ENCODE results near the gene GPC6.
"Not testable (repeated sequence)": the region's sequence is repeated elsewhere in the genome, so short reads cannot be mapped to it uniquely, and the experiment has no call there.

DNA sequence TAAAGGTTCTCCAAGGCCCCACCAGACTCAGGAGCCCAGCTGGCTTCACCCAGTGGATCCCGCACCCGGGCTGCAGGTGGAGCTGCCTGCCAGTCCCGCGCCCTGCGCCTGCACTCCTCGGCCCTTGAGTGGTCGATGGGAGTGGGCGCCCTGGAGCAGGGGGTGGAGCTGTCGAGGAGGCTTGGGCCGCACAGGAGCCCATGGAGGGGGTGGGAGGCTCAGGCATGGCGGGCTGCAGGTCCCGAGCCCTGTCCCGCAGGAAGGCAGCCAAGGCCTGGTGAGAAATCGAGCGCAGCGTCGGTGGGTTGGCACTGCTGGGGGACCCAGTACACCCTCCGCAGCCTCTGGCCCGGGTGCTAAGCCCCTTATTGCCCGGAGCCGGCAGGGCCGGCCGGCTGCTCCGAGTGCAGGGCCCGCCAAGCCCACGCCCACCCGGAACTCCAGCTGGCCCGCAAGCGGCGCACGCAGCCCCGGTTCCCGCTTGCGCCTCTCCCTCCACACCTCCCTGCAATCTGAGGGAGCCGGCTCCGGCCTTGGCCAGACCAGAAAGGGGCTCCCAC lies 228.1 kb downstream of the GPC6 start:
- not testable (repeated sequence) for TF ChIP-seq EZH2 (IDR thresholded peaks at IDR 0.05; ENCODE audit: borderline replicate concordance); EZH2phosphoT487 (IDR thresholded peaks at IDR 0.05; ENCODE audit: low read depth, severe bottlenecking, unreplicated experiment)
- TF ChIP-seq, protein P1, sequence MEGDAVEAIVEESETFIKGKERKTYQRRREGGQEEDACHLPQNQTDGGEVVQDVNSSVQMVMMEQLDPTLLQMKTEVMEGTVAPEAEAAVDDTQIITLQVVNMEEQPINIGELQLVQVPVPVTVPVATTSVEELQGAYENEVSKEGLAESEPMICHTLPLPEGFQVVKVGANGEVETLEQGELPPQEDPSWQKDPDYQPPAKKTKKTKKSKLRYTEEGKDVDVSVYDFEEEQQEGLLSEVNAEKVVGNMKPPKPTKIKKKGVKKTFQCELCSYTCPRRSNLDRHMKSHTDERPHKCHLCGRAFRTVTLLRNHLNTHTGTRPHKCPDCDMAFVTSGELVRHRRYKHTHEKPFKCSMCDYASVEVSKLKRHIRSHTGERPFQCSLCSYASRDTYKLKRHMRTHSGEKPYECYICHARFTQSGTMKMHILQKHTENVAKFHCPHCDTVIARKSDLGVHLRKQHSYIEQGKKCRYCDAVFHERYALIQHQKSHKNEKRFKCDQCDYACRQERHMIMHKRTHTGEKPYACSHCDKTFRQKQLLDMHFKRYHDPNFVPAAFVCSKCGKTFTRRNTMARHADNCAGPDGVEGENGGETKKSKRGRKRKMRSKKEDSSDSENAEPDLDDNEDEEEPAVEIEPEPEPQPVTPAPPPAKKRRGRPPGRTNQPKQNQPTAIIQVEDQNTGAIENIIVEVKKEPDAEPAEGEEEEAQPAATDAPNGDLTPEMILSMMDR (IDR thresholded peaks at IDR 0.05; ENCODE audit: poor library complexity), result not testable (repeated sequence)
